Small intestine (tissue), 7 donors: ENCODE results near the gene ZNRF3. TPM values are rescaled to one million over a fixed set of nuclear protein-coding genes. Genes with fewer than 3 reads are reported as not detected.
A peak's percentile ranks its signal among the peaks of the same experiment; 100 is the strongest.

ENCODE experiments used
- DNase-seq, 2 donors: peaks; one replicate each; pipeline versions ENCODE4 v3.0.0 to v3.0.0-alpha.2; 2013
- FAIRE-seq: peaks from 2 replicates; lab custom pipeline; 2012; peaks lifted over from hg19 to GRCh38; lab: Jason Lieb, UNC
- H3K27ac ChIP-seq, 3 donors: one replicate each; pipeline ENCODE4 v1.5.1; 2013; ENCODE audit warnings: low read length in 2 of 3, mild to moderate bottlenecking in 2 of 3, control low read depth in 1 of 3, inconsistent platforms in 1 of 3, low read depth in 1 of 3, moderate library complexity in 1 of 3
- H3K27me3 ChIP-seq, 3 donors: one replicate each; pipeline ENCODE4 v1.6.1; 2013; ENCODE audit warnings: low read length in 3 of 3, inconsistent platforms in 1 of 3; ENCODE audit not compliant: control insufficient read depth in 3 of 3, insufficient read depth in 3 of 3
- H3K36me3 ChIP-seq, 3 donors: one replicate each; pipeline ENCODE4 v1.6.1; 2013; ENCODE audit warnings: low read length in 3 of 3, inconsistent platforms in 1 of 3, low read depth in 1 of 3, mild to moderate bottlenecking in 1 of 3, moderate library complexity in 1 of 3; ENCODE audit not compliant: control insufficient read depth in 3 of 3, insufficient read depth in 2 of 3
- H3K4me1 ChIP-seq, 3 donors: one replicate each; pipeline ENCODE4 v1.6.1; 2013; ENCODE audit warnings: low read length in 2 of 3, inconsistent platforms in 1 of 3, low read depth in 1 of 3, mild to moderate bottlenecking in 1 of 3, moderate library complexity in 1 of 3; ENCODE audit not compliant: control insufficient read depth in 3 of 3, insufficient read depth in 2 of 3
- H3K4me3 ChIP-seq, 3 donors: one replicate each; pipeline ENCODE4 v1.5.1; 2013; ENCODE audit warnings: low read length in 3 of 3, control low read depth in 1 of 3, inconsistent platforms in 1 of 3, low read depth in 1 of 3, mild to moderate bottlenecking in 1 of 3, moderate library complexity in 1 of 3
- H3K9me3 ChIP-seq, 2 donors: one replicate each; pipeline ENCODE4 v1.6.1; 2013; ENCODE audit warnings: low read depth in 1 of 2, low read length in 1 of 2; ENCODE audit not compliant: control insufficient read depth in 2 of 2, insufficient read depth in 1 of 2
- WGBS, 3 donors: extraction: QIAGEN DNeasy Blood & Tissue Kit; methylation state at CpG; one replicate each; pipeline ENCODE4 v1.1.7; 2013; 5-methylcytosine and 5-hydroxymethylcytosine counted together
- polyA plus RNA-seq, 4 donors: library from polyadenylated mRNA; stranded (reverse) in 3 of 4; unstranded in 1 of 4; fragments of 200-250 nt in 3 of 4; fragments of 120-200 nt in 1 of 4; gene quantifications; one replicate each; pipeline versions ENCODE4 v1.2.1 to v1.2.3, GENCODE V29; 2013
- donor health status: healthy with polysubstance abuse.
- donor health status: control.
- donor health status: control.
- donor health status: Bipolar disorder and iron deficiency.
- donor health status: healthy.

The ZNRF3 gene
- polyA plus RNA-seq, 4 donors, result 0.22 to 9.1 (median 4.2) TPM

DNA sequence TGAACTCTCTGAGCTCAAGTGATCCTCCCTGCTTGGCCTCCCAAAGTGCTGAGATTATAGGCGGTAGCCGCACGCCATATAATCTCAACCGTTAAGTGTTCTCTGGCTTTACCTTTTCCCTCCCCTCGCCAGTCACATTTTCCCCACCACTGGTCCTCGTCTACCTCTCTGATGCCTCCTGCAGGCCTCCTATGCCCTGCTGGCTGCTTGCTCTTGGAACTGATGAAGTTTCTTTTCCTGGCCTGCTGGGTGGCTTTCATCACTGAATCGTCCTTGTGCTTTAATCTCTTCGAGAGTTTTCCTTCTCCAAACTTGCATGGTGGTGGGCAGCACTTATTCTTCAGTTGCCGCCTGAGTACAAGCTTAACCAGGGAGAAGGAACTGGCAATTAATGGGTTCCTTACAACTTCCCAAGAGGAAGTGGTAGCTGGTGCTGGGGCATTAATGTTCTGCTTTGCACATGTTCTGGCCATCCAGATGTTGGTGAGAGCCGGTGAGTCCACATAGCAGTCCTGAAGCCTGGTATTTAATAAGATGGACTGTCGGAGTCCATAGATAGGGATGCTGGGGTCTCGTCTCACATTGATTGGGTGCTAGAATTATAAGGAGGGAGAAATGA is 177.0 kb downstream of the ZNRF3 start:
- Histone ChIP-seq H3K36me3 (peaks cover 0 to 2% (median 0%) of the 10 kb centered on the region in 3 donors), H3K27me3 (no peaks in the 10 kb centered on the region), H3K4me1 (no peaks in the 10 kb centered on the region), H3K9me3 (no peaks in the 10 kb centered on the region), H3K4me3 (no peak overlapping the region), H3K27ac (no peak overlapping the region)
- no peak for FAIRE-seq
- no peak for DNase-seq
- 75 to 82% (median 77%) methylated on average over 12 of the region's 12 CpGs for WGBS, 3 donors

GRCh38 chr22:29060931-29061330 is 177.6 kb downstream of the ZNRF3 start:
- H3K36me3 ChIP-seq, result no peaks in the 10 kb centered on the region
- no peak overlapping the region for H3K27ac ChIP-seq
- no peaks in the 10 kb centered on the region for H3K9me3 ChIP-seq
- no peaks in the 10 kb centered on the region for H3K4me1 ChIP-seq
- FAIRE-seq (no peak), DNase-seq (no peak)
- H3K27me3 ChIP-seq, result no peaks in the 10 kb centered on the region
- no peak overlapping the region for H3K4me3 ChIP-seq
- 70 to 81% (median 81%) methylated on average over 6 to 7 of the region's 7 CpGs for WGBS, 3 donors

DNA sequence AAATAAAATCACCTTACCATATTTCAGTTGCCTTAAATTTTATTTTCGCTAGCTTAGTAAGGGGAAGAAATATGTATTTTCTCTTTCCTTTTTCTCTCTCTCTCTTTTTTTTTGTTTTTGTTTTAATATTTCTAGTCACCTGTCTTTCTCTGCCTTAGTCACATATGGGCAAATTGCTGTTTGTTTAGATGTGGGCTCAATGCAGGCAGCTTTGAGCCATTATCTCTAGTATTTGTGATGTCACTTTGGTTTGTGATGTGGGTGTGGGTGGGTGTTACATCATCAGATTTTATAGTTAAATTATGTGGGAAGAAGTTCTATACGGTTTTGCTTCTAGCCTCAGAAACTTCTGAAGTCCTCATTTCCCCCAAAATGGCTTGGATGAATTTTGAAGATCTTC is 178.4 kb downstream of the ZNRF3 start, which contains the start of gene C22orf31:
Gene C22orf31 (minus strand): TSS at position 59 of the 400 bp plus-strand sequence. CDS start 39 bp downstream, at position 20.
- Histone ChIP-seq H3K27me3 (no peaks in the 10 kb centered on the region), H3K27ac (no peak within 1 kb of the TSS), H3K36me3 (no peaks in the 10 kb centered on the region), H3K4me3 (no peak within 1 kb of the TSS), H3K4me1 (no peaks in the 10 kb centered on the region), H3K9me3 (no peaks in the 10 kb centered on the region)
- FAIRE-seq (no peak), DNase-seq (no peak)
- 50 to 63% (median 54%) methylated on average over 2 of the region's 2 CpGs for WGBS, 3 donors

GRCh38 chr22:29062286-29062821 is 179.0 kb downstream of the ZNRF3 start:
- no peak overlapping the region for H3K4me3 ChIP-seq
- DNase-seq (no peak), FAIRE-seq (no peak)
- 56 to 73% (median 59%) methylated on average over 8 of the region's 8 CpGs for WGBS, 3 donors
- no peak overlapping the region for H3K27ac ChIP-seq
- H3K4me1 ChIP-seq, result no peaks in the 10 kb centered on the region
- no peaks in the 10 kb centered on the region for H3K9me3 ChIP-seq
- H3K36me3 ChIP-seq, result no peaks in the 10 kb centered on the region
- no peaks in the 10 kb centered on the region for H3K27me3 ChIP-seq

GRCh38 chr22:29065468-29066190 is 182.3 kb downstream of the ZNRF3 start:
- DNase-seq (no peak), FAIRE-seq (no peak)
- Histone ChIP-seq H3K36me3 (no peaks in the 10 kb centered on the region), H3K9me3 (no peaks in the 10 kb centered on the region), H3K27me3 (no peaks in the 10 kb centered on the region), H3K27ac (no peak overlapping the region), H3K4me1 (peaks cover 0 to 12% (median 0%) of the 10 kb centered on the region in 3 donors), H3K4me3 (no peak overlapping the region)
- WGBS, 3 donors, result 2 to 26% (median 15%) methylated on average over 7 of the region's 7 CpGs

DNA sequence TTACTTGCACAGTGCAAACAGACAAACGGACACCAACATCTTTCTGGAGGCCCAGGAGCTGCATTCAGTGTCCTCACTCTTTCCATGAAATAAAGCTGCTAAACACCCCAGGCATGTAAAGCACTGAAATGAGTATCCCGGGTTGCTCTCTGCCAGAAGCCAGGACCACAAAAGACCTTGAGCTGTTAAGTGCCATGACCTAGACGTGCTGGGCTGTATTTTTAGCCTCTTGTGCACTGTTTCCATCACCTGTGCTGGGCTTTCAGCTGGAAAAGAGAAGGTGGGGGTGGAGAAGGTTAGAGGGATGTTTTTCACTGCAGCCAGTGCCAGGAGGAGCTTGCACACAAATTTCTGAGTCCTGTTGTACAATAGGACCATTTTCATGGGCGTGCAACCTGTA is 186.1 kb downstream of the ZNRF3 start:
- no peaks in the 10 kb centered on the region for H3K27me3 ChIP-seq
- H3K36me3 ChIP-seq, result no peaks in the 10 kb centered on the region
- whole genome bisulfite sequencing, 3 donors, result 71 to 84% (median 84%) methylated on average over 4 of the region's 4 CpGs
- FAIRE-seq (no peak), DNase-seq (no peak)
- no peaks in the 10 kb centered on the region for H3K9me3 ChIP-seq
- H3K27ac ChIP-seq, result no peak overlapping the region
- H3K4me1 ChIP-seq, result peaks cover 0 to 28% (median 0%) of the 10 kb centered on the region in 3 donors
- H3K4me3 ChIP-seq, result no peak overlapping the region

DNA sequence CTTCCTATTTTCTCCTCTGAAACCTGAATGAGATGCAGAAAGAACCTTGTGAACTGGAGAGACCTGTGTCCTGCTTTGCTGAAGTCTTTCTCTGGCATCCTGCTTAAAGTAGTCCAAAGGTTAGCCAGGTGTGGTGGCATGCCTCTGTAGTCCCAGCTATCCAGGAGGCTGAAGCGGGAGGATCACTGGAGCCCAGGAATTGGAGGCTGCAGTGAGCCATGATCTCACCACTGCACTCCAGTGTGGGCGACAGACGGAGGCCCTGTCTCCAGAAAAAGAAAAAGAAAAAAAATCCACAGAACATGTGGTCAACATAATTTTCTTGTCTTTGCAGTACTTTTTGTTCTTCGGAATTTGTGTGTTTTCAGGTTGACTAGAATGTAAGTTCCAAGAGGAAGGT is 187.1 kb downstream of the ZNRF3 start:
- Histone ChIP-seq H3K36me3 (no peaks in the 10 kb centered on the region), H3K27me3 (no peaks in the 10 kb centered on the region), H3K4me1 (peaks cover 0 to 28% (median 0%) of the 10 kb centered on the region in 3 donors), H3K4me3 (no peak overlapping the region), H3K27ac (no peak overlapping the region), H3K9me3 (no peaks in the 10 kb centered on the region)
- DNase-seq, result peak; percentile 37 to 38
- no peak for FAIRE-seq
- 91 to 96% (median 96%) methylated on average over 4 of the region's 4 CpGs for WGBS, 3 donors

GRCh38 chr22:29071261-29072045 is 188.1 kb downstream of the ZNRF3 start:
- DNase-seq (peak; percentile 70 to 90), FAIRE-seq (no peak)
- no peaks in the 10 kb centered on the region for H3K9me3 ChIP-seq
- H3K4me1 ChIP-seq, result peaks cover 0 to 28% (median 0%) of the 10 kb centered on the region in 3 donors
- peak overlapping the region in 2 of 3 donors; percentile 41 to 42 for H3K4me3 ChIP-seq
- H3K36me3 ChIP-seq, result no peaks in the 10 kb centered on the region
- H3K27ac ChIP-seq, result peak overlapping the region in 1 of 3 donors; percentile 66
- H3K27me3 ChIP-seq, result no peaks in the 10 kb centered on the region
- 0 to 3% (median 2%) methylated on average over 36 to 60 of the region's 60 CpGs for WGBS, 3 donors
